Psoas muscle (tissue), 8 donors: ENCODE measurements around the gene GATAD1. TPM values are rescaled to one million over a fixed set of nuclear protein-coding genes. Genes with fewer than 3 reads are reported as not detected.
"Not testable (repeated sequence)": the region's sequence is repeated elsewhere in the genome, so short reads cannot be mapped to it uniquely, and the experiment has no call there.

Source experiments
- ATAC-seq, 4 donors: fragments of 200-7000 bp; cut with Tn5 transposase; one replicate each; pipeline ENCODE4 v1.9.1; 2020; ENCODE audit warnings: moderate library complexity in 3 of 4, mild to moderate bottlenecking in 2 of 4
- DNase-seq, 2 donors: peaks; one replicate each; pipeline ENCODE4 v3.0.0-alpha.2; 2020
- H3K27ac ChIP-seq: fragments of 200-600 bp; one replicate; pipeline ENCODE4 v1.8.0; 2022
- H3K27me3 ChIP-seq, 3 donors: fragments of 200-600 bp in 1 of 3; one replicate each; pipeline versions ENCODE4 v1.6.1 to v1.8.0; 2013 to 2022; ENCODE audit warnings: low read length in 2 of 3, mild to moderate bottlenecking in 2 of 3, moderate library complexity in 1 of 3; ENCODE audit not compliant: insufficient read depth in 3 of 3
- H3K36me3 ChIP-seq, 2 donors: fragments of 200-600 bp in 1 of 2; one replicate each; pipeline versions ENCODE4 v1.6.1 to v1.8.0; 2013 to 2022; ENCODE audit warnings: low read depth in 1 of 2, mild to moderate bottlenecking in 1 of 2, moderate library complexity in 1 of 2; ENCODE audit not compliant: insufficient read depth in 1 of 2
- H3K4me1 ChIP-seq: fragments of 200-600 bp; one replicate; pipeline ENCODE4 v1.8.0; 2022
- H3K4me3 ChIP-seq: fragments of 200-600 bp; one replicate; pipeline ENCODE4 v1.8.0; 2022; ENCODE audit warnings: mild to moderate bottlenecking
- H3K9me3 ChIP-seq: fragments of 200-600 bp; one replicate; pipeline ENCODE4 v1.8.0; 2022
- CTCF ChIP-seq: fragments of 200-600 bp; IDR thresholded peaks from one replicate; pipeline ENCODE4 v1.8.0; 2022; ENCODE audit warnings: antibody characterized with exemption
- WGBS, 3 donors: extraction: QIAGEN DNeasy Blood & Tissue Kit; methylation state at CpG; one replicate each; pipeline versions ENCODE4 v1.1.6 to v1.1.7; 2013; 5-methylcytosine and 5-hydroxymethylcytosine counted together
- intact Hi-C, 2 donors: fragments of 100-400 bp; cut with DNase I; formaldehyde crosslinking; loops; one replicate each; pipeline versions ENCODE4 v1.11.0 to v1.14.2; 2022
- polyA plus RNA-seq, 3 donors: library from polyadenylated mRNA; stranded (reverse); fragments of 200-250 nt; gene quantifications; one replicate each; pipeline ENCODE4 v1.2.3, GENCODE V29; 2013
- total RNA-seq, 4 donors: library from RNA; stranded (reverse); fragmentation: NEBNext Ultra II Directional in 2 of 4; extraction: Animal tissue kit (Norgen Biotek cat#: 25700) in 2 of 4; gene quantifications; one replicate each; pipeline versions ENCODE4 v1.2.1 to v1.2.4, GENCODE V29; 2021 to 2023
- donor health status: healthy with polysubstance abuse.
- donor health status: DM: no; HTN: no; CAD: no; lungs with moderate emphysema.
- donor health status: Bipolar disorder and iron deficiency.
- donor health status: healthy.
- donor health status: DM: yes; HTN: yes; CAD: no.
- donor health status: DM: no; HTN: no; CAD: no.
- donor health status: DM: no; HTN: no; CAD: no.
- donor health status: DM: yes; HTN: yes; CAD: no.

The GATAD1 gene
- total and polyA plus RNA-seq, 7 donors = 7.4 to 12.5 (median 10.5) TPM

GRCh38 chr7:92437956-92438491, 9.3 kb upstream of the GATAD1 start:
- H3K4me1 ChIP-seq = no peaks in the 10 kb centered on the region
- no peak for DNase-seq
- no peaks in the 10 kb centered on the region for H3K9me3 ChIP-seq
- H3K27ac ChIP-seq = no peak overlapping the region
- intact Hi-C loops = no loop called here
- H3K27me3 ChIP-seq = no peaks in the 10 kb centered on the region
- TF ChIP-seq CTCF = no peak
- WGBS, 3 donors = 37 to 41% (median 40%) methylated on average over 6 of the region's 6 CpGs
- ATAC-seq = no peak
- no peak overlapping the region for H3K4me3 ChIP-seq
- no peaks in the 10 kb centered on the region for H3K36me3 ChIP-seq

- H3K27ac ChIP-seq, H3K27me3 ChIP-seq, intact Hi-C loops, H3K36me3 ChIP-seq, H3K4me3 ChIP-seq, ATAC-seq, H3K4me1 ChIP-seq, DNase-seq, H3K9me3 ChIP-seq: not testable (repeated sequence)
- WGBS, 3 donors = 80 to 94% (median 91%) methylated on average over 2 of the region's 2 CpGs
Measured at GRCh38 chr7:92442720-92443119, 4.6 kb upstream of the GATAD1 start.

GRCh38 chr7:92446869-92447344, 375 bp upstream of the GATAD1 start:
- Histone ChIP-seq H3K27ac (peak overlapping the region; percentile 91), H3K4me1 (peaks cover 18% of the 10 kb centered on the region), H3K4me3 (peak overlapping the region; percentile 80), H3K9me3 (no peaks in the 10 kb centered on the region), H3K36me3 (peaks cover 3 to 34% of the 10 kb centered on the region in 2 donors), H3K27me3 (no peaks in the 10 kb centered on the region)
- intact Hi-C loops = loop anchor here (2.0 to 5.0 kb wide), 6 partner anchors 22 to 616 kb away; partner anchors contain the start of genes ANKIB1 (in 2 of the 2), KRIT1 (in 2 of the 2), LRRD1 (in 1 of the 2) and MTERF1 (in 1 of the 2)
- no peak for TF ChIP-seq CTCF
- 52% methylated on average over 21 of the region's 21 CpGs for WGBS, 3 donors
- DNase-seq = no peak
- ATAC-seq = peak in 1 of 4 donors; percentile 32

- H3K4me1 ChIP-seq = peaks cover 18% of the 10 kb centered on the region
- peaks cover 6 to 47% of the 10 kb centered on the region in 2 donors for H3K36me3 ChIP-seq
- intact Hi-C loops = loop anchor here (5.0 kb wide), 4 partner anchors 79 to 566 kb away; partner anchors contain the start of genes ANKIB1 (in 2 of the 2), KRIT1 (in 2 of the 2), LRRD1 (in 1 of the 2) and MTERF1 (in 1 of the 2)
- DNase-seq (peak; percentile 30 to 52), ATAC-seq (peak in 3 of 4 donors; percentile 5 to 16 (median 11))
- H3K9me3 ChIP-seq = no peaks in the 10 kb centered on the region
- H3K27me3 ChIP-seq = no peaks in the 10 kb centered on the region
- WGBS, 3 donors = 1 to 2% (median 1%) methylated on average over 11 of the region's 11 CpGs
- peak overlapping the region; percentile 80 for H3K4me3 ChIP-seq
- peak overlapping the region; percentile 91 for H3K27ac ChIP-seq
- TF ChIP-seq CTCF = peak; percentile 26
Measured at GRCh38 chr7:92448205-92448747, 994 bp downstream of the GATAD1 start.

GRCh38 chr7:92451645-92452044, 4.4 kb downstream of the GATAD1 start:
- DNase-seq = no peak
- ATAC-seq = no peak
- H3K9me3 ChIP-seq = no peaks in the 10 kb centered on the region
- H3K4me3 ChIP-seq = no peak overlapping the region
- H3K27ac ChIP-seq = no peak overlapping the region
- intact Hi-C loops = no loop called here
- H3K4me1 ChIP-seq = peaks cover 18% of the 10 kb centered on the region
- WGBS, 3 donors = 85 to 96% (median 93%) methylated on average over 2 of the region's 2 CpGs
- H3K27me3 ChIP-seq = no peaks in the 10 kb centered on the region
- no peak for TF ChIP-seq CTCF
- peaks cover 14 to 81% of the 10 kb centered on the region in 2 donors for H3K36me3 ChIP-seq
